HCT116 (cell line): ENCODE measurements around the gene GLIPR1. TPM values are rescaled to one million over a fixed set of nuclear protein-coding genes. Genes with fewer than 3 reads are reported as not detected.

Experiments used
- ATAC-seq: fragments of 200-7000 bp; cut with Tn5 transposase; 2 replicates; pipeline ENCODE4 v1.9.1; 2020; ENCODE audit warnings: mild to moderate bottlenecking, moderate library complexity
- BruUV-seq: library from RNA; stranded (reverse); fragments of 400-500 nt; replicated peaks from 2 replicates; lab custom pipeline; 2021; lab: Mats Ljungman, UMichigan
- CTCF ChIA-PET: fragments of 300-600 bp; sonication (Branson Sonifier 250); formaldehyde crosslinking; loops from one replicate; lab custom pipeline; 2021; ENCODE audit warnings: antibody characterized with exemption; lab: Charles Lee
- POLR2A ChIA-PET: fragments of 300-600, 350-600 bp; sonication (Branson Sonifier 250); formaldehyde crosslinking; loops from one replicate; lab custom pipeline; 2021; ENCODE audit warnings: antibody characterized with exemption; lab: Charles Lee
- RAD21 ChIA-PET, 2 experiments: fragments of 300-600 bp; sonication (Branson Sonifier 250); formaldehyde crosslinking; loops; one replicate each; lab custom pipeline; 2023; ENCODE audit warnings: low total read pairs in 2 of 2; ENCODE audit not compliant: uncharacterized antibody in 2 of 2, unreplicated experiment in 2 of 2, low non-redundant PET in 1 of 2; lab: Charles Lee
- DNase-seq: peaks from one replicate; pipeline ENCODE4 v3.0.0-alpha.2; 2010; ENCODE audit warnings: low read depth, low spot score
- H2AFZ ChIP-seq: fragments of 200-600 bp; shearing (Covaris generic), sonication (generic); 2 replicates; pipeline ENCODE4 v1.6.1; 2017; ENCODE audit warnings: low read depth, mixed run types, mixed read lengths, antibody characterized with exemption, low read length; ENCODE audit not compliant: poor library complexity, severe bottlenecking
- H3K27ac ChIP-seq: 2 replicates; pipeline ENCODE4 v1.5.1; 2012; ENCODE audit warnings: low read depth, low read length
- H3K27me3 ChIP-seq: fragments of 200-600 bp; sonication (generic); 2 replicates; pipeline ENCODE4 v1.6.1; 2016; ENCODE audit warnings: mixed run types, low read length, mixed read lengths; ENCODE audit not compliant: insufficient read depth
- H3K36me3 ChIP-seq, 2 experiments: fragments of 200-500 bp in 1 of 2; fragments of 200-600 bp in 1 of 2; sonication (Bioruptor generic) in 1 of 2; sonication (generic) in 1 of 2; 2 replicates each; pipeline versions ENCODE4 v1.5.1 to v1.6.1; 2014 to 2016; ENCODE audit warnings: low read length in 2 of 2, inconsistent platforms in 1 of 2, mixed read lengths in 1 of 2, mixed run types in 1 of 2; ENCODE audit not compliant: insufficient read depth in 2 of 2, control insufficient read depth in 1 of 2
- H3K4me1 ChIP-seq, 2 experiments: fragments of 200-600 bp in 1 of 2; sonication (generic) in 1 of 2; 2 replicates each; pipeline versions ENCODE4 v1.5.1 to v1.6.1; 2012 to 2017; ENCODE audit warnings: low read length in 2 of 2, inconsistent platforms in 1 of 2, mild to moderate bottlenecking in 1 of 2, mixed read lengths in 1 of 2, mixed run types in 1 of 2, moderate library complexity in 1 of 2; ENCODE audit not compliant: insufficient read depth in 2 of 2, control insufficient read depth in 1 of 2
- H3K4me2 ChIP-seq: fragments of 200-600 bp; sonication (generic); 2 replicates; pipeline ENCODE4 v1.6.1; 2017; ENCODE audit warnings: mixed run types, low read length, mixed read lengths
- H3K4me3 ChIP-seq, 2 experiments: fragments of 200-600 bp in 1 of 2; sonication (generic) in 1 of 2; replicated peaks in 1 of 2; 2 replicates each; pipeline ENCODE4 v1.5.1; 2011 to 2016; ENCODE audit warnings: low read length in 2 of 2, control low read depth in 1 of 2, low read depth in 1 of 2, mild to moderate bottlenecking in 1 of 2, mixed read lengths in 1 of 2, mixed run types in 1 of 2
- H3K79me2 ChIP-seq: fragments of 200-600 bp; sonication (generic); 2 replicates; pipeline ENCODE4 v1.6.1; 2017; ENCODE audit warnings: mild to moderate bottlenecking, mixed run types, low read length, moderate library complexity, mixed read lengths; ENCODE audit not compliant: insufficient read depth
- H3K9ac ChIP-seq: fragments of 200-600 bp; sonication (generic); 2 replicates; pipeline ENCODE4 v1.6.1; 2016; ENCODE audit warnings: low read length, mixed read lengths
- H3K9me2 ChIP-seq: fragments of 200-600 bp; sonication (generic), shearing (Covaris generic); 2 replicates; pipeline ENCODE4 v1.6.1; 2017; ENCODE audit warnings: mixed run types, mild to moderate bottlenecking, moderate library complexity; ENCODE audit not compliant: insufficient read depth
- H3K9me3 ChIP-seq, 2 experiments: fragments of 200-500 bp in 1 of 2; fragments of 200-600 bp in 1 of 2; sonication (Bioruptor generic) in 1 of 2; sonication (generic) in 1 of 2; 2 replicates each; pipeline ENCODE4 v1.6.1; 2014 to 2017; ENCODE audit warnings: low read length in 2 of 2, mixed read lengths in 2 of 2, inconsistent platforms in 1 of 2, low read depth in 1 of 2, mild to moderate bottlenecking in 1 of 2, mixed run types in 1 of 2, moderate library complexity in 1 of 2; ENCODE audit not compliant: control insufficient read depth in 1 of 2, insufficient read depth in 1 of 2
- H4K20me1 ChIP-seq: fragments of 200-600 bp; sonication (generic), shearing (Covaris generic); 2 replicates; pipeline ENCODE4 v1.6.1; 2017; ENCODE audit warnings: mixed run types, mild to moderate bottlenecking, moderate library complexity; ENCODE audit not compliant: insufficient read depth
- CBX3 ChIP-seq: IDR thresholded peaks from 2 replicates; pipeline ENCODE4 v1.6.1; 2012; ENCODE audit warnings: low read depth
- FOSL1 ChIP-seq: IDR thresholded peaks from 2 replicates; pipeline ENCODE4 v1.6.1; 2012; ENCODE audit warnings: low read depth
- MAX ChIP-seq: IDR thresholded peaks from 2 replicates; pipeline ENCODE4 v1.6.1; 2012
- POLR2A ChIP-seq: IDR thresholded peaks from 2 replicates; pipeline ENCODE4 v1.7.0; 2011; ENCODE audit warnings: borderline replicate concordance; ENCODE audit not compliant: insufficient read depth, insufficient read length; ENCODE audit errors: extremely low read depth
- POLR2AphosphoS5 ChIP-seq: IDR thresholded peaks from 2 replicates; pipeline ENCODE4 v1.6.1; 2011; ENCODE audit warnings: mild to moderate bottlenecking, low read depth, low read length, moderate library complexity
- REST ChIP-seq: IDR thresholded peaks from 2 replicates; pipeline ENCODE4 v1.6.1; 2012; ENCODE audit warnings: low read depth
- SIN3A ChIP-seq: IDR thresholded peaks from 2 replicates; pipeline ENCODE4 v1.6.1; 2012; ENCODE audit warnings: low read depth
- SRF ChIP-seq: IDR thresholded peaks from 2 replicates; pipeline ENCODE4 v1.6.1; 2012; ENCODE audit warnings: low read depth
- TCF7L2 ChIP-seq: IDR thresholded peaks from 2 replicates; pipeline ENCODE4 v1.7.0; 2011; ENCODE audit warnings: borderline replicate concordance, inconsistent platforms; ENCODE audit not compliant: insufficient read depth, insufficient read length; ENCODE audit errors: extremely low read depth
- YY1 ChIP-seq: IDR thresholded peaks from 2 replicates; pipeline ENCODE4 v1.6.1; 2011; ENCODE audit warnings: low read length, low read depth, moderate library complexity, mild to moderate bottlenecking; ENCODE audit not compliant: insufficient replicate concordance; ENCODE audit errors: extremely low read depth
- ZFX ChIP-seq: fragments of 450-650 bp; IDR thresholded peaks from 2 replicates; pipeline ENCODE4 v1.6.1; 2017
- ZNF274 ChIP-seq: fragments of 200-500 bp; sonication (Bioruptor generic); IDR thresholded peaks from 2 replicates; pipeline ENCODE4 v1.6.1; 2014; ENCODE audit warnings: mild to moderate bottlenecking, low read depth, low read length, inconsistent platforms
- intact Hi-C: fragments of 100-400 bp; cut with micrococcal nuclease; formaldehyde crosslinking; loops from 2 replicates; pipeline ENCODE4 v1.10.0; 2022
- total RNA-seq: library from RNA; stranded (reverse); gene quantifications from one replicate; pipeline ENCODE4 v1.2.1, GENCODE V29; 2021; ENCODE audit not compliant: unreplicated experiment
- TF ChIP-seq, protein P1 (sequence below): IDR thresholded peaks from 2 replicates; pipeline ENCODE4 v1.6.1; 2012

GLIPR1 gene
- total RNA-seq, 1 experiment from 2014 or later = 0.39 TPM

DNA sequence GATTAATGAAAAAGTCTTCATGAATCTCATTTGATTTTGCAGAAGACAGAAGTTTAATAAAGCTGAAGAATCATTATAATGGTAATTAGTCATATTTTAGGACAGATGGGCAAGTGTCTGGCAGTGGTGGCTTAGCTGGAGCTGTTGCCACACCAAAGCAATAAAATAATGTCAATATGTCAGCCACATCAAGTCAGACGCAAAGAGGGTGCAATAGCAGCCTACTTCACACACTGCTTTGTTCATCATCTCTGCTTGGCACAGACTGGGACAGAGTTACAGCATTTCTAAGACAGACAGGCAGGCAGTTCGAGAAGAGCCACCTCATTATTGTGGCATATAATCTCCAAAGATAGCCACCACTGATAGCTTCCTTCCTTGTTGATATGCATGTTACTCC lies 47.7 kb downstream of the GLIPR1 start (continued):
- no peak for TF ChIP-seq FOSL1
- TF ChIP-seq CBX3 = 0 out of 2 replicates have a peak, but pooled peaks have one; percentile 40
- no peak for TF ChIP-seq POLR2A
- TF ChIP-seq, protein P1, sequence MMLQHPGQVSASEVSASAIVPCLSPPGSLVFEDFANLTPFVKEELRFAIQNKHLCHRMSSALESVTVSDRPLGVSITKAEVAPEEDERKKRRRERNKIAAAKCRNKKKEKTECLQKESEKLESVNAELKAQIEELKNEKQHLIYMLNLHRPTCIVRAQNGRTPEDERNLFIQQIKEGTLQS = no peak
- TF ChIP-seq POLR2AphosphoS5 = 0 out of 2 replicates have a peak, but pooled peaks have one; percentile 18
- TF ChIP-seq YY1 = no peak
- no peak for TF ChIP-seq REST
- no peak for TF ChIP-seq ZNF274
- TF ChIP-seq, all 23 proteins: peak for 6

- DNase-seq (no peak), ATAC-seq (peak; percentile 23)
- Histone ChIP-seq H3K9me3 (no peaks in the 10 kb centered on the region), H3K79me2 (no peaks in the 10 kb centered on the region), H2AFZ (peak overlapping the region; percentile 48), H3K9me2 (no peaks in the 10 kb centered on the region), H3K4me2 (peak overlapping the region; percentile 26), H3K4me1 (peaks cover 17 to 35% of the 10 kb centered on the region in 2 experiments), H3K4me3 (no peak overlapping the region), H4K20me1 (no peaks in the 10 kb centered on the region), H3K27ac (peak overlapping the region; percentile 72), H3K27me3 (no peaks in the 10 kb centered on the region), H3K9ac (peak overlapping the region; percentile 4; the same call in 1 of the 2 replicates), H3K36me3 (no peaks in the 10 kb centered on the region)
- intact Hi-C loops = loop anchor here (5.0 kb wide), 4 partner anchors 94 to 1264 kb away; partner anchors contain the start of gene BBS10
- ChIA-PET CTCF (interaction anchor here (1.1 to 1.3 kb wide), 3 partner anchors 43 to 927 kb away, joined by 3 to 5 read pairs (median 3); no protein-coding TSS in a partner anchor), POLR2A (interaction anchor here (0.8 to 2.2 kb wide), 5 partner anchors 9 to 132 kb away, joined by 3 to 7 read pairs (median 4); partner anchors contain the start of gene KRR1), RAD21 (interaction anchor here in 1 of 2 experiments (0.8 to 1.0 kb wide), 2 partner anchors 31 to 95 kb away, joined by 3 read pairs; no protein-coding TSS in a partner anchor)
- BruUV-seq = TSS peak; percentile 77
- TF ChIP-seq ZFX (no peak), SIN3A (no peak), TCF7L2 (no peak), POLR2AphosphoS5 (no peak), MAX (no peak), SRF (no peak), ZNF274 (no peak)
These were observed 48.1 kb downstream of the GLIPR1 start for GRCh38 chr12:75528692-75529091.
